Fibroblast of skin of left biceps (primary cell): Measurements from ENCODE around the gene LCN15.
"Not testable (repeated sequence)": the region's sequence is repeated elsewhere in the genome, so short reads cannot be mapped to it uniquely, and the experiment has no call there.

Experiments used
- DNase-seq, 2 experiments: peaks; one replicate each; pipeline ENCODE4 v3.0.0-alpha.2; 2013; ENCODE audit warnings: low read depth in 2 of 2

The LCN15 gene

GRCh38 chr9:136764301-136764891 is at the start of gene LCN15:
Gene LCN15, minus strand, starts transcription at chr9:136764518. Its CDS starts 30 bp downstream, at chr9:136764488.
- DNase-seq: no peak

GRCh38 chr9:136808806-136809158 is 44.5 kb upstream of the LCN15 start:
- no peak for DNase-seq

GRCh38 chr9:136808075-136808805 is 43.9 kb upstream of the LCN15 start:
- no peak for DNase-seq

- peak; percentile 17 to 23 for DNase-seq
Observed at GRCh38 chr9:136807281-136808074, 43.2 kb upstream of the LCN15 start, which contains the start of gene RABL6. Gene RABL6, plus strand, starts transcription at chr9:136807948. Its CDS starts 249 bp downstream, at chr9:136808197.

- no peak for DNase-seq
Observed at GRCh38 chr9:136806631-136807201, 42.4 kb upstream of the LCN15 start.

GRCh38 chr9:136806067-136806466 is 41.7 kb upstream of the LCN15 start:
- no peak for DNase-seq

- DNase-seq: no peak
Observed at GRCh38 chr9:136805207-136805740, 41.0 kb upstream of the LCN15 start.

GRCh38 chr9:136804509-136805206 is 40.3 kb upstream of the LCN15 start:
- DNase-seq: no peak

- no peak for DNase-seq
Observed at GRCh38 chr9:136803551-136804508, 39.5 kb upstream of the LCN15 start.

GRCh38 chr9:136803009-136803550 is 38.8 kb upstream of the LCN15 start:
- not testable (repeated sequence) for DNase-seq

- no peak for DNase-seq
Observed at GRCh38 chr9:136802321-136802720, 38.0 kb upstream of the LCN15 start.

GRCh38 chr9:136799854-136800657 is 35.7 kb upstream of the LCN15 start:
- DNase-seq: no peak

GRCh38 chr9:136799079-136799853 is 34.9 kb upstream of the LCN15 start:
- no peak for DNase-seq

- no peak for DNase-seq
Observed at GRCh38 chr9:136798708-136799078, 34.4 kb upstream of the LCN15 start.

- not testable (repeated sequence) for DNase-seq
Observed at GRCh38 chr9:136796775-136797347, 32.5 kb upstream of the LCN15 start.

GRCh38 chr9:136796238-136796774 is 32.0 kb upstream of the LCN15 start, which contains the start of gene CCDC183:
Gene CCDC183, plus strand, starts transcription at chr9:136796338. Its CDS starts 60 bp downstream, at chr9:136796398.
- DNase-seq: no peak

GRCh38 chr9:136795000-136795348 is 30.7 kb upstream of the LCN15 start:
- DNase-seq: no peak
